Mucosa of descending colon (tissue), 3 donors: ENCODE data around the gene KIF3A. TPM values are rescaled to one million over a fixed set of nuclear protein-coding genes. Genes with fewer than 3 reads are reported as not detected.

Source experiments
- ATAC-seq: fragments of 200-7000 bp; cut with Tn5 transposase; one replicate; pipeline ENCODE4 v1.9.1; 2020; ENCODE audit warnings: mild to moderate bottlenecking, moderate library complexity
- DNase-seq, 3 donors: peaks; one replicate each; pipeline ENCODE4 v3.0.0-alpha.2; 2020
- H3K36me3 ChIP-seq: fragments of 200-600 bp; one replicate; pipeline ENCODE4 v1.8.0; 2021; ENCODE audit warnings: low read depth, mild to moderate bottlenecking
- H3K4me1 ChIP-seq: fragments of 200-600 bp; one replicate; pipeline ENCODE4 v1.8.0; 2021; ENCODE audit warnings: low read depth, mild to moderate bottlenecking
- H3K4me3 ChIP-seq: fragments of 200-600 bp; one replicate; pipeline ENCODE4 v1.8.0; 2021; ENCODE audit warnings: mild to moderate bottlenecking
- H3K9me3 ChIP-seq: fragments of 200-600 bp; one replicate; pipeline ENCODE4 v1.8.0; 2021; ENCODE audit warnings: mild to moderate bottlenecking
- CTCF ChIP-seq: fragments of 200-600 bp; IDR thresholded peaks from one replicate; pipeline ENCODE4 v1.8.0; 2022; ENCODE audit warnings: antibody characterized with exemption, mild to moderate bottlenecking
- intact Hi-C, 2 donors: fragments of 100-400 bp; cut with DNase I in 1 of 2; cut with micrococcal nuclease in 1 of 2; formaldehyde crosslinking; loops; one replicate each; pipeline versions ENCODE4 v1.11.0 to v1.11.1; 2022; cut with DNase I, micrococcal nuclease
- total RNA-seq, 3 donors: library from RNA; stranded (reverse); fragmentation: NEBNext Ultra II Directional in 2 of 3; extraction: Animal tissue kit (Norgen Biotek cat#: 25700) in 2 of 3; gene quantifications; one replicate each; pipeline versions ENCODE4 v1.2.1 to v1.2.4, GENCODE V29; 2021 to 2023
- donor health status: DM: no; HTN: no; CAD: no; lungs with moderate emphysema.
- donor health status: DM: no; HTN: no; CAD: no.
- donor health status: DM: no; HTN: yes; CAD: no.

Gene KIF3A
- total RNA-seq, 3 donors from 2014 or later = 3.2 to 11.0 (median 3.8) TPM

DNA sequence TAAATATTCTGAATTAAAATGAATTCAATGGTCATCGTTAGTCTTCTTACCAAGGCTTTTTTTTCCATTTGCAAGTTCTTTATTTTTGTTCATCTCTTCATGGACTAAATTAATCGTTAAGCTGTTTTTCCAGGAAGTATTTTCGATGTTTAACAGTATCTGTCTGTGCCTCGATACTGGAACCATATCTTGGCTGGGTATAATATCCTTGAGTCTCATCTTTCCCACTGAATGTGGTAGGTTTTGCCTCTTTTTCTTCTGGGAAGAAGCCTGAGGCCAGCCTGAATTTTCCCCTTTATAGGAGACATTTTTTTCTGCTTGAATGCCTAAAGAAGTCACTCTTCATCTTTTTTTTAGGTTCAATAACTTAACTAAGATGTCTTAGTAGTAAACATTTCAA is 43.7 kb upstream of the KIF3A start:
- H3K4me1 ChIP-seq = peaks cover 5% of the 10 kb centered on the region
- no peak overlapping the region for H3K4me3 ChIP-seq
- intact Hi-C loops = no loop called here
- no peak for ATAC-seq
- DNase-seq = no peak
- no peaks in the 10 kb centered on the region for H3K9me3 ChIP-seq
- H3K36me3 ChIP-seq = no peaks in the 10 kb centered on the region
- no peak for TF ChIP-seq CTCF

GRCh38 chr5:132780577-132780976 is 43.2 kb upstream of the KIF3A start:
- no peaks in the 10 kb centered on the region for H3K9me3 ChIP-seq
- TF ChIP-seq CTCF = no peak
- DNase-seq = no peak
- intact Hi-C loops = no loop called here
- H3K4me3 ChIP-seq = no peak overlapping the region
- ATAC-seq = no peak
- no peaks in the 10 kb centered on the region for H3K36me3 ChIP-seq
- peaks cover 9% of the 10 kb centered on the region for H3K4me1 ChIP-seq

- Histone ChIP-seq H3K36me3 (no peaks in the 10 kb centered on the region), H3K4me1 (peaks cover 16% of the 10 kb centered on the region), H3K9me3 (no peaks in the 10 kb centered on the region), H3K4me3 (no peak overlapping the region)
- ATAC-seq (no peak), DNase-seq (no peak)
- intact Hi-C loops = no loop called here
- TF ChIP-seq CTCF = no peak
Measured at GRCh38 chr5:132779961-132780360, 42.6 kb upstream of the KIF3A start.

GRCh38 chr5:132778856-132779255 is 41.5 kb upstream of the KIF3A start:
- H3K36me3 ChIP-seq = no peaks in the 10 kb centered on the region
- intact Hi-C loops = no loop called here
- no peaks in the 10 kb centered on the region for H3K9me3 ChIP-seq
- no peak overlapping the region for H3K4me3 ChIP-seq
- DNase-seq = no peak
- H3K4me1 ChIP-seq = peaks cover 20% of the 10 kb centered on the region
- no peak for TF ChIP-seq CTCF
- no peak for ATAC-seq

- intact Hi-C loops = no loop called here
- Histone ChIP-seq H3K4me1 (peaks cover 20% of the 10 kb centered on the region), H3K9me3 (no peaks in the 10 kb centered on the region), H3K4me3 (no peak overlapping the region), H3K36me3 (no peaks in the 10 kb centered on the region)
- no peak for ATAC-seq
- TF ChIP-seq CTCF = no peak
- no peak for DNase-seq
Measured at GRCh38 chr5:132778129-132778528, 40.8 kb upstream of the KIF3A start.
